ENCODE results near the gene GRM2.
A peak's percentile ranks its signal among the peaks of the same experiment; 100 is the strongest.

Gene GRM2

GRCh38 chr3:51718547-51719409, 11.9 kb downstream of the GRM2 start:
- peak; percentile 74 for TF ChIP-seq CTCF (IDR thresholded peaks at IDR 0.05; ENCODE audit: extremely low read depth, missing control alignments)
- peak; percentile 85 for DNase-seq (ENCODE audit: low spot score)

GRCh38 chr3:51719410-51720025, 12.7 kb downstream of the GRM2 start:
- peak; percentile 10 for DNase-seq (ENCODE audit: low spot score)
- TF ChIP-seq CTCF (IDR thresholded peaks at IDR 0.05; ENCODE audit: extremely low read depth, missing control alignments) = no peak

- no peak for TF ChIP-seq CTCF (IDR thresholded peaks at IDR 0.05; ENCODE audit: extremely low read depth, missing control alignments)
- DNase-seq (ENCODE audit: low spot score) = peak; percentile 4
These were observed 13.6 kb downstream of the GRM2 start for GRCh38 chr3:51720292-51721061.

- no peak for TF ChIP-seq CTCF (IDR thresholded peaks at IDR 0.05; ENCODE audit: extremely low read depth, missing control alignments)
- no peak for DNase-seq (ENCODE audit: low spot score)
These were observed 14.3 kb downstream of the GRM2 start for GRCh38 chr3:51721062-51721745.

- TF ChIP-seq CTCF (IDR thresholded peaks at IDR 0.05; ENCODE audit: extremely low read depth, missing control alignments) = no peak
- no peak for DNase-seq (ENCODE audit: low spot score)
These were observed 15.5 kb downstream of the GRM2 start for GRCh38 chr3:51722362-51722761.

- TF ChIP-seq CTCF (IDR thresholded peaks at IDR 0.05; ENCODE audit: extremely low read depth, missing control alignments) = no peak
- no peak for DNase-seq (ENCODE audit: low spot score)
These were observed 20.6 kb downstream of the GRM2 start for GRCh38 chr3:51727500-51727899.
